MM.1S (cell line): ENCODE data around the gene UBE2L5.

Source experiments
- CTCF ChIP-seq: fragments of 300-600 bp; sonication (generic); IDR thresholded peaks from 2 replicates; pipeline ENCODE4 v1.5.1; 2016; ENCODE audit warnings: antibody characterized with exemption, low read length, mixed read lengths
- EZH2 ChIP-seq: fragments of 300-600 bp; sonication (generic); optimal IDR thresholded peaks from 2 replicates; pipeline ENCODE3; 2017; ENCODE audit warnings: low read depth, mild to moderate bottlenecking, antibody characterized with exemption, low read length, mixed read lengths
- EZH2phosphoT487 ChIP-seq: fragments of 300-600 bp; sonication (generic); IDR thresholded peaks from 2 replicates; pipeline ENCODE4 v1.6.1; 2018; ENCODE audit warnings: antibody characterized with exemption, low read length

GRCh38 chr13:30400376-30400775, 21.9 kb upstream of the UBE2L5 start:
- TF ChIP-seq CTCF = no peak
- TF ChIP-seq EZH2 = no peak
- no peak for TF ChIP-seq EZH2phosphoT487
